ENCODE results near the gene GNAL. TPM values are rescaled to one million over a fixed set of nuclear protein-coding genes. Genes with fewer than 3 reads are reported as not detected.

The GNAL gene
- total and polyA plus RNA-seq, 4 donors: 0.15 to 0.92 (median 0.72) TPM

DNA sequence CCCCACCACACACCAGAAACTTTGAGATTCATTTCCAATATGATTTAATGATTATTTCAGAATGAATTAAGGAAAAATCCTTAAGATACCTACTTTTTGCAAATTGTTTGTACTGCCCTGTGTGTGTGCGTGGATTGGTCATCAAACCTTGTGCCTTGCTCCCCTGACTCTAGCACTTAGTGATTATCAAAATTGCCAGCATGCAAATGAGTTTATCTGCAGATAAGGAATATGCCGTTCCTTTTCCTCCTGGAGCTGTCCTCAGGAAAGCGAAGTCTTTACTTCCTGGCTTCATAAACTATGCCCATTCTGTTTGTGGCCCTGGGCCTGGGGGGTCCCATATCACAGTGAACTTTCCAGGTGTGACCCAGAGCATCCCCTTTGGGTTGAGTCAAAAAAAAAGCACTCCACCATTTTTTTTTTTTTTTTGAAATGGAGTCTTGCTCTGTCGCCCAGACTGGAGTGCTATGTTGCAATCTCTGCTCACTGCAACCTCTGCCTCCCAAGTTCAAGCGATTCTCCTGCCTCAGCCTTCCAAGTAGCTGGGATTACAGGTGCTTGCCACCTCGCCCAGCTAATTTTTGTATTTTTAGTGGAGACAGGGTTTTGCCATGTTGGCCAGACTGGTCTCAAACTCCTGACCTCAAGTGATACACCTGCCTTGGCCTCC is 173.5 kb downstream of the GNAL start:
- Histone ChIP-seq H3K36me3 (ENCODE audit: control insufficient read depth in 4 of 4, insufficient read depth in 3 of 4, low read depth in 1 of 4, low read length in 3 of 4) (no peaks in the 10 kb centered on the region), H3K27me3 (ENCODE audit: control insufficient read depth in 4 of 4, insufficient read depth in 4 of 4, low read length in 3 of 4) (no peaks in the 10 kb centered on the region), H3K4me1 (ENCODE audit: control insufficient read depth in 4 of 4, insufficient read depth in 4 of 4, low read length in 3 of 4) (no peaks in the 10 kb centered on the region), H3K9ac (ENCODE audit: low read depth in 1 of 2, low read length in 2 of 2) (no peak overlapping the region), H3K4me3 (ENCODE audit: low read depth in 1 of 3, low read length in 3 of 3) (no peak overlapping the region), H3K27ac (ENCODE audit: low read depth in 1 of 2, low read length in 2 of 2) (no peak overlapping the region), H3K9me3 (ENCODE audit: control insufficient read depth in 4 of 4, low read length in 3 of 4) (no peaks in the 10 kb centered on the region)
- DNase-seq (ENCODE audit: low spot score): no peak
- WGBS: 73% methylated on average over 6 of the region's 6 CpGs
- TF ChIP-seq RAD21 (IDR thresholded peaks at IDR 0.05) (no peak), YY1 (IDR thresholded peaks at IDR 0.05) (no peak), HNF4A (conservative IDR thresholded peaks at IDR 0.05) (no peak), EGR1 (IDR thresholded peaks at IDR 0.05; ENCODE audit: low read depth in 2 of 2) (no peak), SP1 (IDR thresholded peaks at IDR 0.05) (no peak), TAF1 (conservative IDR thresholded peaks at IDR 0.05) (no peak), JUND (IDR thresholded peaks at IDR 0.05) (no peak), HNF4G (IDR thresholded peaks at IDR 0.05) (no peak), FOXA2 (IDR thresholded peaks at IDR 0.05) (no peak)
- TF ChIP-seq, protein P1, sequence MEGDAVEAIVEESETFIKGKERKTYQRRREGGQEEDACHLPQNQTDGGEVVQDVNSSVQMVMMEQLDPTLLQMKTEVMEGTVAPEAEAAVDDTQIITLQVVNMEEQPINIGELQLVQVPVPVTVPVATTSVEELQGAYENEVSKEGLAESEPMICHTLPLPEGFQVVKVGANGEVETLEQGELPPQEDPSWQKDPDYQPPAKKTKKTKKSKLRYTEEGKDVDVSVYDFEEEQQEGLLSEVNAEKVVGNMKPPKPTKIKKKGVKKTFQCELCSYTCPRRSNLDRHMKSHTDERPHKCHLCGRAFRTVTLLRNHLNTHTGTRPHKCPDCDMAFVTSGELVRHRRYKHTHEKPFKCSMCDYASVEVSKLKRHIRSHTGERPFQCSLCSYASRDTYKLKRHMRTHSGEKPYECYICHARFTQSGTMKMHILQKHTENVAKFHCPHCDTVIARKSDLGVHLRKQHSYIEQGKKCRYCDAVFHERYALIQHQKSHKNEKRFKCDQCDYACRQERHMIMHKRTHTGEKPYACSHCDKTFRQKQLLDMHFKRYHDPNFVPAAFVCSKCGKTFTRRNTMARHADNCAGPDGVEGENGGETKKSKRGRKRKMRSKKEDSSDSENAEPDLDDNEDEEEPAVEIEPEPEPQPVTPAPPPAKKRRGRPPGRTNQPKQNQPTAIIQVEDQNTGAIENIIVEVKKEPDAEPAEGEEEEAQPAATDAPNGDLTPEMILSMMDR (IDR thresholded peaks at IDR 0.05; ENCODE audit: low read depth, low read length, missing input control): no peak
- TF ChIP-seq, protein P2, sequence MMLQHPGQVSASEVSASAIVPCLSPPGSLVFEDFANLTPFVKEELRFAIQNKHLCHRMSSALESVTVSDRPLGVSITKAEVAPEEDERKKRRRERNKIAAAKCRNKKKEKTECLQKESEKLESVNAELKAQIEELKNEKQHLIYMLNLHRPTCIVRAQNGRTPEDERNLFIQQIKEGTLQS (IDR thresholded peaks at IDR 0.05): no peak
- TF ChIP-seq, protein P3, sequence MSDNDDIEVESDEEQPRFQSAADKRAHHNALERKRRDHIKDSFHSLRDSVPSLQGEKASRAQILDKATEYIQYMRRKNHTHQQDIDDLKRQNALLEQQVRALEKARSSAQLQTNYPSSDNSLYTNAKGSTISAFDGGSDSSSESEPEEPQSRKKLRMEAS (IDR thresholded peaks at IDR 0.05): no peak
- TF ChIP-seq, protein P4, sequence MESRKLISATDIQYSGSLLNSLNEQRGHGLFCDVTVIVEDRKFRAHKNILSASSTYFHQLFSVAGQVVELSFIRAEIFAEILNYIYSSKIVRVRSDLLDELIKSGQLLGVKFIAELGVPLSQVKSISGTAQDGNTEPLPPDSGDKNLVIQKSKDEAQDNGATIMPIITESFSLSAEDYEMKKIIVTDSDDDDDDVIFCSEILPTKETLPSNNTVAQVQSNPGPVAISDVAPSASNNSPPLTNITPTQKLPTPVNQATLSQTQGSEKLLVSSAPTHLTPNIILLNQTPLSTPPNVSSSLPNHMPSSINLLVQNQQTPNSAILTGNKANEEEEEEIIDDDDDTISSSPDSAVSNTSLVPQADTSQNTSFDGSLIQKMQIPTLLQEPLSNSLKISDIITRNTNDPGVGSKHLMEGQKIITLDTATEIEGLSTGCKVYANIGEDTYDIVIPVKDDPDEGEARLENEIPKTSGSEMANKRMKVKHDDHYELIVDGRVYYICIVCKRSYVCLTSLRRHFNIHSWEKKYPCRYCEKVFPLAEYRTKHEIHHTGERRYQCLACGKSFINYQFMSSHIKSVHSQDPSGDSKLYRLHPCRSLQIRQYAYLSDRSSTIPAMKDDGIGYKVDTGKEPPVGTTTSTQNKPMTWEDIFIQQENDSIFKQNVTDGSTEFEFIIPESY (IDR thresholded peaks at IDR 0.05): no peak
- TF ChIP-seq, protein P5, sequence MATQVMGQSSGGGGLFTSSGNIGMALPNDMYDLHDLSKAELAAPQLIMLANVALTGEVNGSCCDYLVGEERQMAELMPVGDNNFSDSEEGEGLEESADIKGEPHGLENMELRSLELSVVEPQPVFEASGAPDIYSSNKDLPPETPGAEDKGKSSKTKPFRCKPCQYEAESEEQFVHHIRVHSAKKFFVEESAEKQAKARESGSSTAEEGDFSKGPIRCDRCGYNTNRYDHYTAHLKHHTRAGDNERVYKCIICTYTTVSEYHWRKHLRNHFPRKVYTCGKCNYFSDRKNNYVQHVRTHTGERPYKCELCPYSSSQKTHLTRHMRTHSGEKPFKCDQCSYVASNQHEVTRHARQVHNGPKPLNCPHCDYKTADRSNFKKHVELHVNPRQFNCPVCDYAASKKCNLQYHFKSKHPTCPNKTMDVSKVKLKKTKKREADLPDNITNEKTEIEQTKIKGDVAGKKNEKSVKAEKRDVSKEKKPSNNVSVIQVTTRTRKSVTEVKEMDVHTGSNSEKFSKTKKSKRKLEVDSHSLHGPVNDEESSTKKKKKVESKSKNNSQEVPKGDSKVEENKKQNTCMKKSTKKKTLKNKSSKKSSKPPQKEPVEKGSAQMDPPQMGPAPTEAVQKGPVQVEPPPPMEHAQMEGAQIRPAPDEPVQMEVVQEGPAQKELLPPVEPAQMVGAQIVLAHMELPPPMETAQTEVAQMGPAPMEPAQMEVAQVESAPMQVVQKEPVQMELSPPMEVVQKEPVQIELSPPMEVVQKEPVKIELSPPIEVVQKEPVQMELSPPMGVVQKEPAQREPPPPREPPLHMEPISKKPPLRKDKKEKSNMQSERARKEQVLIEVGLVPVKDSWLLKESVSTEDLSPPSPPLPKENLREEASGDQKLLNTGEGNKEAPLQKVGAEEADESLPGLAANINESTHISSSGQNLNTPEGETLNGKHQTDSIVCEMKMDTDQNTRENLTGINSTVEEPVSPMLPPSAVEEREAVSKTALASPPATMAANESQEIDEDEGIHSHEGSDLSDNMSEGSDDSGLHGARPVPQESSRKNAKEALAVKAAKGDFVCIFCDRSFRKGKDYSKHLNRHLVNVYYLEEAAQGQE (IDR thresholded peaks at IDR 0.05): no peak

DNA sequence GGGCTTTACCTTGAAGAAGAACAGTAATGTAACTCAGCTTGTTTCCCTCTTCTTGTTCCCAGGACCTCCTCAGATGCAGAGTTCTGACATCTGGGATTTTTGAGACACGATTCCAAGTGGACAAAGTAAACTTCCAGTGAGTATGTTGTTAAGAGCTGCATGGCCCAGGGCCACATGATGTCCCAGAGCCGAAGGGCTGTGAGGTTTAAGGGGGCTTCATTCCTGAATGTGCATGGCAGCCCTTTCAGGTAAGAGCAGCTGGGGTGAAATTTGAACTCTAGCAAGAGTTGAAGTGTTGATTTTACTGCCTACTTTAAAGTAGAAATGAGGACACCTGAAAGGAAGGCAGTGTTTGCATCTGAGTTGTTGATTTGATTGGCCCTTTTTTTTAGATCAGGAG is 175.4 kb downstream of the GNAL start:
- no peaks in the 10 kb centered on the region for H3K9me3 ChIP-seq (ENCODE audit: control insufficient read depth in 4 of 4, low read length in 3 of 4)
- H3K4me3 ChIP-seq (ENCODE audit: low read depth in 1 of 3, low read length in 3 of 3): no peak overlapping the region
- H3K4me1 ChIP-seq (ENCODE audit: control insufficient read depth in 4 of 4, insufficient read depth in 4 of 4, low read length in 3 of 4): no peaks in the 10 kb centered on the region
- H3K9ac ChIP-seq (ENCODE audit: low read depth in 1 of 2, low read length in 2 of 2): no peak overlapping the region
- H3K36me3 ChIP-seq (ENCODE audit: control insufficient read depth in 4 of 4, insufficient read depth in 3 of 4, low read depth in 1 of 4, low read length in 3 of 4): no peaks in the 10 kb centered on the region
- no peaks in the 10 kb centered on the region for H3K27me3 ChIP-seq (ENCODE audit: control insufficient read depth in 4 of 4, insufficient read depth in 4 of 4, low read length in 3 of 4)
- WGBS: 84% methylated on average over 2 of the region's 2 CpGs
- H3K27ac ChIP-seq (ENCODE audit: low read depth in 1 of 2, low read length in 2 of 2): no peak overlapping the region
- no peak for DNase-seq (ENCODE audit: low spot score)
- TF ChIP-seq HNF4A (conservative IDR thresholded peaks at IDR 0.05) (no peak), EGR1 (IDR thresholded peaks at IDR 0.05; ENCODE audit: low read depth in 2 of 2) (no peak), FOXA1 (IDR thresholded peaks at IDR 0.05) (no peak), TAF1 (conservative IDR thresholded peaks at IDR 0.05) (no peak)
- TF ChIP-seq, protein P1 (IDR thresholded peaks at IDR 0.05; ENCODE audit: low read depth, low read length, missing input control): no peak
- TF ChIP-seq, protein P4 (IDR thresholded peaks at IDR 0.05): no peak

Measured in liver (tissue), 9 donors.